K562 (cell line): Measurements from ENCODE around the gene NMT1. TPM values are rescaled to one million over a fixed set of nuclear protein-coding genes. Genes with fewer than 3 reads are reported as not detected.

ENCODE experiments used
- CXXC5 ChIP-seq: fragments of 250-450 bp; sonication (Bioruptor Pico); IDR thresholded peaks from 2 replicates; pipeline ENCODE4 v1.8.0; 2022; ENCODE audit warnings: inconsistent platforms, mild to moderate bottlenecking, moderate library complexity
- HDGF ChIP-seq: fragments of 450-650 bp; IDR thresholded peaks from 2 replicates; pipeline ENCODE4 v1.6.1; 2016
- HMG20B ChIP-seq: fragments of 250-450 bp; sonication (Bioruptor Pico); IDR thresholded peaks from 2 replicates; pipeline ENCODE4 v1.5.0; 2021; ENCODE audit warnings: mild to moderate bottlenecking
- HMGN3 ChIP-seq: IDR thresholded peaks from 2 replicates; pipeline ENCODE4 v1.6.1; 2011; ENCODE audit warnings: borderline replicate concordance, low read depth, mild to moderate bottlenecking, mixed read lengths, low read length; ENCODE audit not compliant: insufficient read length; ENCODE audit errors: extremely low read depth
- SP1 ChIP-seq: sonication (generic); formaldehyde crosslinking; IDR thresholded peaks from 2 replicates; pipeline ENCODE4 v1.8.1; 2022; ENCODE audit warnings: mild to moderate bottlenecking, missing genetic modification reagents
- TAF1 ChIP-seq: IDR thresholded peaks from 2 replicates; pipeline ENCODE4 v1.6.1; 2011; ENCODE audit warnings: mild to moderate bottlenecking, low read length, moderate library complexity; ENCODE audit not compliant: insufficient read depth, control insufficient read depth, severe bottlenecking; ENCODE audit errors: extremely low read depth
- XRCC3 ChIP-seq: fragments of 450-650 bp; IDR thresholded peaks from 2 replicates; pipeline ENCODE4 v1.6.1; 2017; ENCODE audit warnings: mild to moderate bottlenecking, moderate library complexity
- polyA plus RNA-seq, 8 experiments: library from polyadenylated mRNA; depleted of rRNA in 4 of 8; stranded (reverse) in 5 of 8; unstranded in 3 of 8; fragments of >200 nt; fragmentation: Nextera tagmentation in 2 of 8; fragmentation: Illumina TruSeq in 1 of 8; extraction: Ambion mirVana in 2 of 8; extraction: Trizol in 1 of 8; gene quantifications; 2 replicates each; pipeline versions ENCODE4 v1.2.1 to v1.2.3, GENCODE V29; 2011 to 2014; ENCODE audit warnings: inconsistent platforms in 1 of 8, missing spikeins in 1 of 8
- total RNA-seq, 7 experiments: library from RNA; depleted of rRNA in 6 of 7; stranded (reverse); fragments of >200 nt in 6 of 7; fragmentation: Illumina TruSeq in 2 of 7; extraction: Trizol in 2 of 7; gene quantifications; 2 replicates each; pipeline versions ENCODE4 v1.2.1 to v1.2.3, GENCODE V29; 2011 to 2021; ENCODE audit warnings: low replicate concordance in 1 of 7
- TF ChIP-seq, protein P1 (sequence below): fragments of 250-450 bp; sonication (Bioruptor Pico); IDR thresholded peaks from 2 replicates; pipeline ENCODE4 v1.4.0; 2020; ENCODE audit warnings: mild to moderate bottlenecking, moderate library complexity
- TF ChIP-seq, protein P2 (sequence below): fragments of 250-450 bp; sonication (Bioruptor Pico); IDR thresholded peaks from 2 replicates; pipeline ENCODE4 v1.8.0; 2022; ENCODE audit warnings: moderate library complexity, mild to moderate bottlenecking, inconsistent platforms
- TF ChIP-seq, protein P3 (sequence below): sonication (generic); formaldehyde crosslinking; IDR thresholded peaks from 2 replicates; pipeline ENCODE4 v1.8.1; 2023; ENCODE audit warnings: mild to moderate bottlenecking, missing genetic modification reagents

NMT1 gene
- total and polyA plus RNA-seq, 9 of the 15 experiments (the other 6 are each of a cell fraction or from before 2014, with no cell fraction given), result 86.7 to 569 (median 213) TPM

DNA sequence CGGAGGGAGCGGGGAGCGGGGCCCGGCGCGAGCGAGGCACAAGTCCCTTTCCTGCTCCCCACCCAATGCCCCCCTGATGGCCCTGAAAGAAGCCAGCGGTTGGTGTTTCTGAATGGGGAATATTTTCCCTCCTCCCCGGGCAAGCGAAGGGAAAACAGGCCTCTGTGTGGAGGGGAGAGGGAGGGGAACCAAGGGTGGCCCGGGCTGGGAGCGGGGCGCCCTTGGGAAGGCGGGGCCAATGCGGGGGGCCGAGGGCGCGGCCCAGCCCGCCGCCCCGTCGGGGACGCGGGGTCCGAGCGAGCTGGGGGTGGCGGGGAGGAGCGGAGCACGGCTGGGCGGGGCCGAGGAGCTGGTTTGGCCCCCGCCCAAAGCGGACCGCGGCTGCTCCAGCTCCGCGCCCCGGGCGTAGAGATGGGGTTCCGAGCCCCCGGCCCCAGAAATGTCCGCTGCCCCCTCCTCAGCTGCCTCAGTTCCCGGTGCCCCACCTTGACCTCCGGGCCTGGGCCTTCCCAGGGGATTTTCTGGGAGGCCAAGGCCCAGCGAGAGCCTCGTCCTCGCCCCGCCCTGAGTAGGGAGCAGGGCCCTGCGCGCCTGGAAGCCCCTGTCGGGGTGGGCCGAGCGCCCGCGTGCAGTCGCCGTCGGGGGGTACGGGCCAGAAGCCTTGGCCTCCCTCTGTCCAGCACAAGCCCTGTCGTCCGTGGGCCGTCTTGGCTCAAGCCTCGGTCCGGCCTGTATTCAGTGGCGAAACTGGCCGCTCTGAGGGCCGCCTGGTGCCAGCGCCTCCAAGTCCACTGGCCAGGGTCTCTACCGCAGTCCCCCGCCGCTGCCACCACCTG lies 83.3 kb downstream of the NMT1 start (continued):
- TF ChIP-seq, protein P1, sequence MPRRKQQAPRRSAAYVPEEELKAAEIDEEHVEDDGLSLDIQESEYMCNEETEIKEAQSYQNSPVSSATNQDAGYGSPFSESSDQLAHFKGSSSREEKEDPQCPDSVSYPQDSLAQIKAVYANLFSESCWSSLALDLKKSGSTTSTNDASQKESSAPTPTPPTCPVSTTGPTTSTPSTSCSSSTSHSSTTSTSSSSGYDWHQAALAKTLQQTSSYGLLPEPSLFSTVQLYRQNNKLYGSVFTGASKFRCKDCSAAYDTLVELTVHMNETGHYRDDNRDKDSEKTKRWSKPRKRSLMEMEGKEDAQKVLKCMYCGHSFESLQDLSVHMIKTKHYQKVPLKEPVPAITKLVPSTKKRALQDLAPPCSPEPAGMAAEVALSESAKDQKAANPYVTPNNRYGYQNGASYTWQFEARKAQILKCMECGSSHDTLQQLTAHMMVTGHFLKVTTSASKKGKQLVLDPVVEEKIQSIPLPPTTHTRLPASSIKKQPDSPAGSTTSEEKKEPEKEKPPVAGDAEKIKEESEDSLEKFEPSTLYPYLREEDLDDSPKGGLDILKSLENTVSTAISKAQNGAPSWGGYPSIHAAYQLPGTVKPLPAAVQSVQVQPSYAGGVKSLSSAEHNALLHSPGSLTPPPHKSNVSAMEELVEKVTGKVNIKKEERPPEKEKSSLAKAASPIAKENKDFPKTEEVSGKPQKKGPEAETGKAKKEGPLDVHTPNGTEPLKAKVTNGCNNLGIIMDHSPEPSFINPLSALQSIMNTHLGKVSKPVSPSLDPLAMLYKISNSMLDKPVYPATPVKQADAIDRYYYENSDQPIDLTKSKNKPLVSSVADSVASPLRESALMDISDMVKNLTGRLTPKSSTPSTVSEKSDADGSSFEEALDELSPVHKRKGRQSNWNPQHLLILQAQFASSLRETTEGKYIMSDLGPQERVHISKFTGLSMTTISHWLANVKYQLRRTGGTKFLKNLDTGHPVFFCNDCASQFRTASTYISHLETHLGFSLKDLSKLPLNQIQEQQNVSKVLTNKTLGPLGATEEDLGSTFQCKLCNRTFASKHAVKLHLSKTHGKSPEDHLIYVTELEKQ (CRISPR knock-in tag), result no peak
- TF ChIP-seq XRCC3 (no peak), HMGN3 (peak; percentile 28), SP1 (CRISPR knock-in tag) (peak; percentile 40; the same call in 1 of the 2 replicates), HDGF (0 out of 2 replicates have a peak, but pooled peaks have one; percentile 6), CXXC5 (CRISPR knock-in tag) (peak; percentile 19; the same call in 1 of the 2 replicates), HMG20B (CRISPR knock-in tag) (no peak), TAF1 (no peak)
- TF ChIP-seq, protein P2, sequence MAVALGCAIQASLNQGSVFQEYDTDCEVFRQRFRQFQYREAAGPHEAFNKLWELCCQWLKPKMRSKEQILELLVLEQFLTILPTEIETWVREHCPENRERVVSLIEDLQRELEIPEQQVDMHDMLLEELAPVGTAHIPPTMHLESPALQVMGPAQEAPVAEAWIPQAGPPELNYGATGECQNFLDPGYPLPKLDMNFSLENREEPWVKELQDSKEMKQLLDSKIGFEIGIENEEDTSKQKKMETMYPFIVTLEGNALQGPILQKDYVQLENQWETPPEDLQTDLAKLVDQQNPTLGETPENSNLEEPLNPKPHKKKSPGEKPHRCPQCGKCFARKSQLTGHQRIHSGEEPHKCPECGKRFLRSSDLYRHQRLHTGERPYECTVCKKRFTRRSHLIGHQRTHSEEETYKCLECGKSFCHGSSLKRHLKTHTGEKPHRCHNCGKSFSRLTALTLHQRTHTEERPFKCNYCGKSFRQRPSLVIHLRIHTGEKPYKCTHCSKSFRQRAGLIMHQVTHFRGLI (CRISPR knock-in tag), result no peak
- TF ChIP-seq, protein P3, sequence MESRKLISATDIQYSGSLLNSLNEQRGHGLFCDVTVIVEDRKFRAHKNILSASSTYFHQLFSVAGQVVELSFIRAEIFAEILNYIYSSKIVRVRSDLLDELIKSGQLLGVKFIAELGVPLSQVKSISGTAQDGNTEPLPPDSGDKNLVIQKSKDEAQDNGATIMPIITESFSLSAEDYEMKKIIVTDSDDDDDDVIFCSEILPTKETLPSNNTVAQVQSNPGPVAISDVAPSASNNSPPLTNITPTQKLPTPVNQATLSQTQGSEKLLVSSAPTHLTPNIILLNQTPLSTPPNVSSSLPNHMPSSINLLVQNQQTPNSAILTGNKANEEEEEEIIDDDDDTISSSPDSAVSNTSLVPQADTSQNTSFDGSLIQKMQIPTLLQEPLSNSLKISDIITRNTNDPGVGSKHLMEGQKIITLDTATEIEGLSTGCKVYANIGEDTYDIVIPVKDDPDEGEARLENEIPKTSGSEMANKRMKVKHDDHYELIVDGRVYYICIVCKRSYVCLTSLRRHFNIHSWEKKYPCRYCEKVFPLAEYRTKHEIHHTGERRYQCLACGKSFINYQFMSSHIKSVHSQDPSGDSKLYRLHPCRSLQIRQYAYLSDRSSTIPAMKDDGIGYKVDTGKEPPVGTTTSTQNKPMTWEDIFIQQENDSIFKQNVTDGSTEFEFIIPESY (CRISPR knock-in tag), result peak; percentile 63; the same call in 1 of the 2 replicates
- TF ChIP-seq, all 486 proteins: peak for 26
